Endodermal cell (in vitro differentiated cells): ENCODE data around the gene TACC3. TPM values are rescaled to one million over a fixed set of nuclear protein-coding genes. Genes with fewer than 3 reads are reported as not detected.

Experiments used
- DNase-seq: peaks from one replicate; pipeline ENCODE4 v3.0.0-alpha.2; 2017
- H3K27ac ChIP-seq: 2 replicates; pipeline ENCODE4 v1.5.1; 2013; ENCODE audit warnings: mild to moderate bottlenecking, low read depth, low read length, moderate library complexity
- H3K27me3 ChIP-seq: 2 replicates; pipeline ENCODE4 v1.6.1; 2013; ENCODE audit warnings: mild to moderate bottlenecking, low read length, moderate library complexity; ENCODE audit not compliant: insufficient read depth, control insufficient read depth, poor library complexity, severe bottlenecking
- H3K36me3 ChIP-seq: 2 replicates; pipeline ENCODE4 v1.7.0; 2013; ENCODE audit warnings: mild to moderate bottlenecking, low read length, moderate library complexity; ENCODE audit not compliant: control insufficient read depth, insufficient read depth
- H3K4me1 ChIP-seq: one replicate; pipeline ENCODE4 v1.7.0; 2013; ENCODE audit warnings: low read length; ENCODE audit not compliant: control insufficient read depth, insufficient read depth
- H3K4me3 ChIP-seq: 2 replicates; pipeline ENCODE4 v1.5.1; 2013; ENCODE audit warnings: mild to moderate bottlenecking, low read length, moderate library complexity
- H3K9ac ChIP-seq: 2 replicates; pipeline ENCODE4 v1.6.1; 2013; ENCODE audit warnings: mild to moderate bottlenecking, low read length, moderate library complexity; ENCODE audit not compliant: poor library complexity, severe bottlenecking; ENCODE audit errors: extremely low read depth
- H3K9me3 ChIP-seq: 2 replicates; pipeline ENCODE4 v1.6.1; 2013; ENCODE audit warnings: mild to moderate bottlenecking, low read length, moderate library complexity; ENCODE audit not compliant: control insufficient read depth
- H3K27ac Mint-ChIP-seq: 2 replicates; pipeline ENCODE4 v1.8.0; 2020; ENCODE audit warnings: mixed read lengths
- H3K27me3 Mint-ChIP-seq: 2 replicates; pipeline ENCODE4 v1.8.0; 2021; ENCODE audit warnings: mild to moderate bottlenecking, mixed read lengths; ENCODE audit not compliant: insufficient read depth
- H3K36me3 Mint-ChIP-seq: 2 replicates; pipeline ENCODE4 v1.8.0; 2020; ENCODE audit warnings: low read depth, mixed read lengths
- H3K4me1 Mint-ChIP-seq: 2 replicates; pipeline ENCODE4 v1.8.0; 2020; ENCODE audit warnings: mixed read lengths
- H3K4me3 Mint-ChIP-seq: 2 replicates; pipeline ENCODE4 v1.8.0; 2020; ENCODE audit warnings: mild to moderate bottlenecking, moderate library complexity, mixed read lengths
- H3K9me3 Mint-ChIP-seq: 2 replicates; pipeline ENCODE4 v1.8.0; 2020; ENCODE audit warnings: mild to moderate bottlenecking, mixed read lengths
- CTCF ChIP-seq: fragments of 200-600 bp; sonication (generic); conservative IDR thresholded peaks from 2 replicates; pipeline ENCODE4 v1.5.0; 2021; ENCODE audit warnings: antibody characterized with exemption, mild to moderate bottlenecking
- WGBS, 2 experiments: methylation state at CpG; one replicate each; pipeline versions ENCODE4 v1.1.5 to v1.1.7; 2013; ENCODE audit warnings: missing lambda C conversion rate in 2 of 2, mixed read lengths in 1 of 2; ENCODE audit not compliant: insufficient coverage in 1 of 2, insufficient read length in 1 of 2; 5-methylcytosine and 5-hydroxymethylcytosine counted together
- total RNA-seq, 2 donors: library from RNA; stranded (reverse); fragmentation: NEBNext Ultra II Directional in 1 of 2; extraction: Animal tissue kit (Norgen Biotek cat#: 25700) in 1 of 2; gene quantifications; 2 replicates in 1 of 2; 3 replicates in 1 of 2; pipeline ENCODE4 v1.2.1, GENCODE V29; 2021

Gene TACC3
- total RNA-seq, 2 donors from 2014 or later: 113 to 182 TPM

- H3K4me3 Mint-ChIP-seq: no peak overlapping the region
- WGBS, 2 experiments: 84 to 100% methylated on average over 1 of the region's 1 CpG
- no peak overlapping the region for H3K9ac ChIP-seq
- H3K36me3 ChIP-seq: peaks cover 76% of the 10 kb centered on the region
- H3K9me3 ChIP-seq: no peaks in the 10 kb centered on the region
- TF ChIP-seq CTCF: no peak
- H3K36me3 Mint-ChIP-seq: peaks cover 71% of the 10 kb centered on the region
- no peak overlapping the region for H3K4me3 ChIP-seq
- H3K4me1 Mint-ChIP-seq: peaks cover 4% of the 10 kb centered on the region
- no peak for DNase-seq
- H3K27ac Mint-ChIP-seq: peak overlapping the region; percentile 5
- H3K27ac ChIP-seq: no peak overlapping the region
- no peaks in the 10 kb centered on the region for H3K9me3 Mint-ChIP-seq
- H3K27me3 ChIP-seq: no peaks in the 10 kb centered on the region
- H3K4me1 ChIP-seq: no peaks in the 10 kb centered on the region
- H3K27me3 Mint-ChIP-seq: no peaks in the 10 kb centered on the region
Observed at GRCh38 chr4:1703867-1704266, 17.5 kb upstream of the TACC3 start.

- Histone ChIP-seq H3K9ac (no peak overlapping the region), H3K4me3 (no peak overlapping the region), H3K9me3 (no peaks in the 10 kb centered on the region), H3K4me1 (no peaks in the 10 kb centered on the region), H3K27me3 (no peaks in the 10 kb centered on the region), H3K27ac (no peak overlapping the region), H3K36me3 (peaks cover 63% of the 10 kb centered on the region)
- H3K27ac Mint-ChIP-seq: no peak overlapping the region
- H3K4me3 Mint-ChIP-seq: no peak overlapping the region
- peaks cover 11% of the 10 kb centered on the region for H3K4me1 Mint-ChIP-seq
- H3K36me3 Mint-ChIP-seq: peaks cover 66% of the 10 kb centered on the region
- no peak for DNase-seq
- no peaks in the 10 kb centered on the region for H3K27me3 Mint-ChIP-seq
- no peak for TF ChIP-seq CTCF
- WGBS, 2 experiments: 86 to 97% methylated on average over 4 to 6 of the region's 6 CpGs
- H3K9me3 Mint-ChIP-seq: no peaks in the 10 kb centered on the region
Observed at GRCh38 chr4:1705732-1706131, 15.6 kb upstream of the TACC3 start.

GRCh38 chr4:1706358-1706757 lies 15.0 kb upstream of the TACC3 start:
- Histone ChIP-seq H3K27me3 (no peaks in the 10 kb centered on the region), H3K36me3 (peaks cover 57% of the 10 kb centered on the region), H3K27ac (no peak overlapping the region), H3K4me3 (no peak overlapping the region), H3K4me1 (no peaks in the 10 kb centered on the region), H3K9me3 (no peaks in the 10 kb centered on the region), H3K9ac (no peak overlapping the region)
- WGBS, 2 experiments: 95 to 100% methylated on average over 6 of the region's 6 CpGs
- H3K9me3 Mint-ChIP-seq: no peaks in the 10 kb centered on the region
- H3K27ac Mint-ChIP-seq: no peak overlapping the region
- no peak overlapping the region for H3K4me3 Mint-ChIP-seq
- H3K4me1 Mint-ChIP-seq: peaks cover 16% of the 10 kb centered on the region
- DNase-seq: no peak
- peaks cover 68% of the 10 kb centered on the region for H3K36me3 Mint-ChIP-seq
- TF ChIP-seq CTCF: no peak
- H3K27me3 Mint-ChIP-seq: no peaks in the 10 kb centered on the region
